SK-N-SH treated with all-trans-retinoic acid at 6 μM for 48 hours (cell line): ENCODE results near the gene SLC6A19.

Experiments
- ATAC-seq: fragments of 200-7000 bp; cut with Tn5 transposase; 3 replicates; pipeline ENCODE4 v1.9.1; 2020; ENCODE audit warnings: mild to moderate bottlenecking, moderate library complexity
- ARNTL ChIP-seq: fragments of 450-650 bp; formaldehyde crosslinking; IDR thresholded peaks from 2 replicates; pipeline ENCODE4 v1.5.0; 2020; ENCODE audit warnings: low read depth, mild to moderate bottlenecking, moderate library complexity, borderline replicate concordance
- BACH2 ChIP-seq: fragments of 250-450 bp; sonication (Bioruptor Pico); IDR thresholded peaks from 2 replicates; pipeline ENCODE4 v1.9.0; 2021; ENCODE audit warnings: mild to moderate bottlenecking, borderline replicate concordance
- ESRRG ChIP-seq: fragments of 250-450 bp; sonication (Bioruptor Pico); IDR thresholded peaks from 2 replicates; pipeline ENCODE4 v1.6.1; 2021; ENCODE audit warnings: mild to moderate bottlenecking
- GLIS3 ChIP-seq: fragments of 250-450 bp; sonication (Bioruptor Pico); IDR thresholded peaks from 2 replicates; pipeline ENCODE4 v1.5.0; 2020; ENCODE audit warnings: mild to moderate bottlenecking, moderate library complexity
- ISL1 ChIP-seq: fragments of 250-450 bp; sonication (Bioruptor Pico); IDR thresholded peaks from 2 replicates; pipeline ENCODE4 v2.1.2; 2022; ENCODE audit warnings: mild to moderate bottlenecking, moderate library complexity
- OSR1 ChIP-seq: fragments of 250-450 bp; sonication (Bioruptor Pico); IDR thresholded peaks from 2 replicates; pipeline ENCODE4 v1.8.0; 2022; ENCODE audit warnings: moderate library complexity, mild to moderate bottlenecking, inconsistent platforms
- PATZ1 ChIP-seq: fragments of 250-450 bp; sonication (Bioruptor Pico); IDR thresholded peaks from 2 replicates; pipeline ENCODE4 v1.8.0; 2020; ENCODE audit warnings: mild to moderate bottlenecking, moderate library complexity, borderline replicate concordance
- POU6F1 ChIP-seq: fragments of 250-450 bp; sonication (Bioruptor Pico); IDR thresholded peaks from 2 replicates; pipeline ENCODE4 v1.8.0; 2021; ENCODE audit warnings: low read depth, mild to moderate bottlenecking, moderate library complexity, borderline replicate concordance
- PPARA ChIP-seq: fragments of 250-450 bp; sonication (Bioruptor Pico); IDR thresholded peaks from 2 replicates; pipeline ENCODE4 v1.5.0; 2020; ENCODE audit warnings: mild to moderate bottlenecking, borderline replicate concordance
- RARB ChIP-seq: fragments of 250-450 bp; sonication (Bioruptor Pico); IDR thresholded peaks from 2 replicates; pipeline ENCODE4 v1.8.0; 2021; ENCODE audit warnings: mild to moderate bottlenecking, moderate library complexity
- TCF4 ChIP-seq: fragments of 250-450 bp; sonication (Bioruptor Pico); IDR thresholded peaks from 2 replicates; pipeline ENCODE4 v1.8.0; 2021; ENCODE audit warnings: mild to moderate bottlenecking, moderate library complexity, borderline replicate concordance
- TOX ChIP-seq: fragments of 250-450 bp; sonication (Bioruptor Pico); IDR thresholded peaks from 2 replicates; pipeline ENCODE4 v1.8.0; 2021; ENCODE audit warnings: mild to moderate bottlenecking, moderate library complexity, borderline replicate concordance
- TSHZ2 ChIP-seq: fragments of 250-450 bp; sonication (Bioruptor Pico); IDR thresholded peaks from 2 replicates; pipeline ENCODE4 v1.5.0; 2020; ENCODE audit warnings: mild to moderate bottlenecking, moderate library complexity
- ZC3H10 ChIP-seq: fragments of 250-450 bp; sonication (Bioruptor Pico); IDR thresholded peaks from 2 replicates; pipeline ENCODE4 v1.5.1; 2021; ENCODE audit warnings: mild to moderate bottlenecking, moderate library complexity
- ZFP30 ChIP-seq: fragments of 450-650 bp; formaldehyde crosslinking; IDR thresholded peaks from 2 replicates; pipeline ENCODE4 v1.5.0; 2022; ENCODE audit warnings: mild to moderate bottlenecking, moderate library complexity
- ZNF565 ChIP-seq: fragments of 450-650 bp; formaldehyde crosslinking; conservative IDR thresholded peaks from 2 replicates; pipeline ENCODE4 v1.5.0; 2020; ENCODE audit warnings: low read depth, mild to moderate bottlenecking, moderate library complexity
- ZNF70 ChIP-seq: fragments of 450-650 bp; formaldehyde crosslinking; IDR thresholded peaks from 2 replicates; pipeline ENCODE4 v1.5.0; 2020; ENCODE audit warnings: mild to moderate bottlenecking, moderate library complexity
- ZNF8 ChIP-seq: fragments of 450-650 bp; formaldehyde crosslinking; IDR thresholded peaks from 2 replicates; pipeline ENCODE4 v1.5.0; 2020; ENCODE audit warnings: mild to moderate bottlenecking, moderate library complexity

The SLC6A19 gene

DNA sequence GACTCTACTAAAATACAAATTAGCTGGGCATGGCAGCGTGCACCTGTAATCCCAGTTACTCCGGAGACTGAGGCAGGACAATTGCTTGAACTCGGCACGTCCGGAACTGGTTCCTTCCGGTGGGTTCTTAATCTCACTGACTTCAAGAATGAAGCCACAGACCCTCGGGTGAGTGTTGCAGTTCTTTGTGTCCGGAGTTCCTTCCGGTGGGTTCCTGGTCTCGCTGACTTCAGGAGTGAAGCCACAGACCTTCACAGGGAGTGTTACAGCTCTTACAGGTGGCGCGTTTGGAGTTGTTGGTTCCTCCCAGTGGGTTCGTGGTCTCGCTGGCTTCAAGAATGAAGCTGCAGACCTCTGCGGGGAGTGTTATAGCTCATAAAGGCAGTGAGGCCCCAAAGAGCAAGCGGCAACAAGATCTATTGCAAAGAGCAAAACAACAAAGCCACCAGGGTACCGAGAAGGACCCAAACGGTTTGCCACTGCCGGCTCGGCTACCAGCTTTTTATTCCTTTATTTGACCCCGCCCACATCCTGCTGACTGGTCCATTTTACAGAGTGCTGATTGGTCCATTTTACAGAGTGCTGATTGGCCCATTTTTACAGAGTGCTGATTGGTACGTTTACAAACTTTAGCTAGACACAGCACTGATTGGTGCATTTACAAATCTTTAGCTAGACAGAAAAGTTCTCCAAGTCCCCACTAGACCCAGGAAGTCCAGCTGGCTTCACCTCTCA, 28.6 kb upstream of the SLC6A19 start (continued):
- TF ChIP-seq TCF4 (CRISPR knock-in tag) (no peak), TOX (no peak), PATZ1 (CRISPR knock-in tag) (no peak), TSHZ2 (no peak), RARB (no peak), ZNF70 (CRISPR knock-in tag) (no peak), ISL1 (CRISPR knock-in tag) (no peak), ZC3H10 (CRISPR knock-in tag) (no peak)

GRCh38 chr5:1173485-1174070, 27.8 kb upstream of the SLC6A19 start:
- ATAC-seq, result no peak
- TF ChIP-seq ARNTL (no peak), ZNF8 (no peak), POU6F1 (no peak)

GRCh38 chr5:1174122-1174936, 27.1 kb upstream of the SLC6A19 start:
- peak; percentile 92 for ATAC-seq
- TF ChIP-seq RARB (no peak), OSR1 (CRISPR knock-in tag) (no peak), BACH2 (CRISPR knock-in tag) (no peak), POU6F1 (no peak), ZNF8 (no peak), ZNF565 (no peak), ZNF70 (CRISPR knock-in tag) (no peak), TSHZ2 (no peak), ISL1 (CRISPR knock-in tag) (no peak), PPARA (CRISPR knock-in tag) (no peak), TOX (no peak), TCF4 (CRISPR knock-in tag) (no peak), ZFP30 (CRISPR knock-in tag) (no peak), ESRRG (CRISPR knock-in tag) (no peak), GLIS3 (CRISPR knock-in tag) (no peak)
